ENCODE results near the gene NELL1.

The NELL1 gene

DNA sequence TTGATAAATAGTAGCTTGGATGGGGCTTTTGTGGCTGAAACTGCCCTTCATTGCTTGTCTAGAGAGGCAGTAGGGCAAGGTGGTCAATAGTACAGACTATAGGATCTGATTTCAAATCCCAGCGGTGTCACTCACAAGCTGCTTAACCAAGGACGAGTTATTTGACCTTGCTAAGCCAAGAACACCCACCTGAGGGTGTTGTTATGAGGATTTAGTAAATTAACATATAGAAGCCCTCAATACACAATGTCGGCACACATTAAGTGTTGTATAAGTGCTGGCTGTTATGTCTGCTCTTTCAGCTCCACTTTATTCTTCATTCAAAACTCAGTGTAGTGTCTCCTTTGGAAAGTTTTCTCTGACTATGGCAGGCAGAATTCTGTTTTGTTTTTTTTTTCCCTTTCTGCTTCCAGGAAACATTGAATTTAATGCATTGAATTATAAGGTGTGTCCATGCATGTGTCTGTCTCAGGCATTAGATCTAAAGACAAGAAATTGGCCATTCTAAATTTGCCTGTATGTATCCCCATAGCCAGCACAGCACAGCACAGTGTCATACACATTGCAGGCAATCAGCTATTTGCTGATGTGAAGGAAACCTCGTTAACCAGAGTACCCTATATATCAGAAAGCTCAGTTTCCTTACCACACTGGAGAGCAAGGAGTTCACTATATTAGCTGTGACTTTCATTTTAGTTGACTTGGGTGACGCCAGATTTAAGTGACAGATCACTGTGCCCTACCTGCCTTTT lies 212.1 kb downstream of the NELL1 start:
- DNase-seq: no peak

DNA sequence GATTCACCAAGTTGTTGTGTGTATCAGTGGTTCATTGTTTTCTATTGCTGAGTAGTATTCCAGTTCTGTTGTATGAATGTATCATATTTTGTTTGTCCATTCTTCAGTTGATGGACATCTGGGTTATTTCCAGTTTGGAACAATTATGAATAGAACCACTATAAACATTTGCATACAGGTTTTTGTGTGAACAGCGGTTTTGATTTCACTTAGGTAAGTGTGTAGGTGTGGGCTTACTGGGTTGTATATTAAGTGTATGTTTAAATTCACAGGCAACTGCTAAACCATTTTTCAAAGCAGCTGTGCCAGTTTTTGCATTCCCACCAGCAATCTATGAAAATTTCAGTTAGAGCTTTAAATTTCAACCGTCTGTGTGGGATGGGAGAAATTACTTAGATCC lies 217.8 kb downstream of the NELL1 start:
- no peak for DNase-seq

DNA sequence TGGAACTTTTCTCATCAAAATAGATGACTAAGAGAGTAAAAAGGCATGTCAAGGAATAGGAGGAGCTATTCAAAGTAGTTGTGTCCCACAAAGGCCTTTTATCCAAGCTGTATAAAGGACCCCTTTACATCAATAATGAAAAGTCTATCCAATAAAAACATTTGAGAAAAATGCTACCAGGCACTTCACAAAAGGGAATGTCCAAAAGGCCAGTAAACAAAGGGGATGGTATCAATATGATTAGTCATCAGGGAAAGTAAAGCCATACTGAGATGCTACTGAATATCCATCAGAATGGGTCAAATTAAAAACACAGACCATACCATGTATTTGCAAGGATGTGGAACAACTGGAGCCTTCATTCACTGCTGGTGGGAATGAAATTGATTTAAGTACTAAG lies 224.9 kb downstream of the NELL1 start:
- no peak for DNase-seq

DNA sequence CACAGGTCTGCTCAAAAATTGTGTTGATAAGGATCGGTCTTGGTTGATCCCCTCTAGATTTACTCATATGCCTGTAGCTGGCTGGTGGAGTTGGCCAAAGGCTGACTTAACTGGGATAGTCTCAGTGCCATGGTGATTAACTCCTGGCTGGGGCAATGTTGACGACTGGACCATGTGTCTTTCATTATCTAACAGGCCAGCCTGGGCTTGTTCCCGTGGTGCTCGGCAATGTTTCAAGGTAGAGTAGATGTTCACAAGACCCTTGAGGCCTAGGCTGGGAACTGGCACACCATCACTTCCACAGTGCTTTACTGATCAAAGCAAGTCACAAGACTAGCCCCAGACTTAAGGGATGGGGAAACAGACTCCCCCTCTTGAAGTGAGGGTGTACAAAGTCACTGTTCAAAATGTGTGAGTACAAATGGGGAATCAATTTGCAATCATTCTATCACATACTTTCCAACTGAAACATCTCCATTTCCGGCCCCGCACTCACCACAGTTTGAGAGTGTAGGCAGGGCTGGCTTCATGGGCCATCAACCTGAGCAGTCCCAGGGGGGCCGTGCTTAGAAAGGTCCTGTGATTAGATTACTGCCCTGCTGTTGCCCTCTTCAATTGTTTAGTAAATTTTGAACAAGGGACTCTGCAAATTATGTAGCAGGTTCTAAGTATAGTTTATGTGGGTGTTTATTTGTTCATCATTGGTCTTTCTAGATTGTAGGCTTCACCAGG lies 240.8 kb downstream of the NELL1 start:
- no peak for DNase-seq

DNA sequence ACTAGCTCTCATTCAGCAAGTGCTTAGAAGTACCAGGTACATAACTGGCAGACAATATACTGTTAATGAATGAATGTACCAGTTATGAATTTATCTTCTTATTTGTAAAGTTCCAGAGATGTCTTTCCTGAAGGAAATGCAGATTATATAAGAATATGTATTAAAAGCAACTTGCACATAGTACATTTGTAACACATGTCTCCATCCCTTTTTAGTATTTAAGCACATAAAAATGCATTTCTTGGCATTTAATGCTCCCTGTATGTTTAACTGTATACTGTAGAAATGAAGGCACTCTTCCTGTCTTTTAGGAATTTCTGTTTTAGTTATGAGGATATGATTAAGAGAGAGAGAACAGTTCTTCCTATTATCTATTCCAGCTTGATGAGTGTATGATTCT lies 241.3 kb downstream of the NELL1 start:
- DNase-seq: no peak

DNA sequence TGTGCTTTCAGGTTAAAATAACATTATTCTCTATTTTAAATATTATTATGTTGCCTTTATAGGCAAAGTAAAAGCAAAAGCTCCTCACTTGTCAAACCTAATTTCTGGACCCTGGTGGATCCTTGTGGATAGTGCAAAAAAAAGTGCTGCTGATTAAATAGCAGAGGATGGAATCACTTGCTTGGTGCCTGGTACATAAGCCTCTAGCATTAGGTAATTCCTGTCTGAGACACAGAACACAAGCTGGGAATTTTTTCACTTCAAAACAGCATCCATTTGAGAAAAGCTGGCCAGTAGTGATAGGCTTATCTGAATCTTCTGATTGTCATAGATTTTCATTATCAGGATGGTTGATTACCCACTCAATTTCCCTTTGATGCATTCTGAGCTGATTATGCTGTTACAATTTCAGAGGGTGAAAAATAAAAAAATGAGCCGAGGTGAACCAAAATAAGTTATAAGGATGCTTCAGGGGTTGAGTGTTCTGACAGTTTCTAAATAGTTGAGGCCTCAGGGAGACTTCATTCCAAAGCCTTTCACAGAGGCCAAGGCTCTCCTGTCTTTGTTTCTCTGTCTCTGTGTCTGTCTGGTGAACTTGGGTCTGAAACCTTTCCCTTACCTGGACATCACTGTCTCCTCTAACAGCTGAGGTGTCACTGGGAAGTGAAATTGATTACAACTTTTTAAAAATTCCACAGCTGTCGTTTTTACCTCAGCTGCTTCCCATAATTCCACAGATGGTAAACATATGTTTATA lies 242.9 kb downstream of the NELL1 start:
- DNase-seq: no peak

DNA sequence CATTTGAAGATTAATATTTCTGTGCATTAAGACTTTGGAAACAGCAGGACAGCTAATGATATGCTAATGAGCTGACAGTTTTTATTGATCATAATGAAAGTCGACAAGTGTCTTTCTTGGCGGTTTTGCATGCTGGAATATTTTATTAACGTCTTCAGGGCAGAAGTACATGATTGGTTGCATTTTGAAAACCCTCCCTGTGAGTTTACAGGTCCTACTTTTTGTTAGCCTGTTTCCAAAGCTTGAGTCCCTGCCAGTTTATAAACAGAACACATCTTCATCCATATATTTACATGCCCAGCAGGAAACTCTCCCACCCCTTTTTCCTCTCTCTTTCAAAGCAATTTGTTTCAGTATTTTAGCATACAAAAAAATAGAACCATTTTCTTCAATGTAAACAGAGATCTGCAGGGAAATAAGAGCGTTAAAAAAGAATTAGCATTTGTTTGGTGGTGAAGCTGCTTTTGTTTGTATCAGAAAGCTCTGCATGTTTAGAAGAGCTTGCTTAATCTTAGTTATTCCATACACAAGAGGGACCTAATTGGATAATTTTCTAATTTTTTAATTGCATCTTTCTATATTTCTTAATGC lies 243.6 kb downstream of the NELL1 start:
- no peak for DNase-seq

DNA sequence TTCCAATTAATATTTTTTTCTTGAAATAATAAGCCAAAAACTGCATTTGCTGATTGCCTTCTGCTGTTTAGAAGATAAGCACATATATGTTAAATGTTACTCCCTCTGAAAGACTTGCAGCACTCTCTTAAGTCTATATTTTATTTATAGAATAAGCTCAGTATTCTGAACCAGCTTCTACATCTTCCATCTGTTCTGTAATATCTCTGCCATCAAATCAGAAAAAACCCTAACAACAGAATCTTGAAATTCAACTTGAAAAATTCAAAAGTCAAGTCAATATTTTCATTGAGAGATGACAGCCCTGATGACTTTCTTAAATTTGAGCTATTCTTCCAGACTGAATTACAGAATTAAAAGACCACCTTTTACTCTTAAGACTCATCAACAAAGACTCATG lies 247.9 kb downstream of the NELL1 start:
- no peak for DNase-seq

DNA sequence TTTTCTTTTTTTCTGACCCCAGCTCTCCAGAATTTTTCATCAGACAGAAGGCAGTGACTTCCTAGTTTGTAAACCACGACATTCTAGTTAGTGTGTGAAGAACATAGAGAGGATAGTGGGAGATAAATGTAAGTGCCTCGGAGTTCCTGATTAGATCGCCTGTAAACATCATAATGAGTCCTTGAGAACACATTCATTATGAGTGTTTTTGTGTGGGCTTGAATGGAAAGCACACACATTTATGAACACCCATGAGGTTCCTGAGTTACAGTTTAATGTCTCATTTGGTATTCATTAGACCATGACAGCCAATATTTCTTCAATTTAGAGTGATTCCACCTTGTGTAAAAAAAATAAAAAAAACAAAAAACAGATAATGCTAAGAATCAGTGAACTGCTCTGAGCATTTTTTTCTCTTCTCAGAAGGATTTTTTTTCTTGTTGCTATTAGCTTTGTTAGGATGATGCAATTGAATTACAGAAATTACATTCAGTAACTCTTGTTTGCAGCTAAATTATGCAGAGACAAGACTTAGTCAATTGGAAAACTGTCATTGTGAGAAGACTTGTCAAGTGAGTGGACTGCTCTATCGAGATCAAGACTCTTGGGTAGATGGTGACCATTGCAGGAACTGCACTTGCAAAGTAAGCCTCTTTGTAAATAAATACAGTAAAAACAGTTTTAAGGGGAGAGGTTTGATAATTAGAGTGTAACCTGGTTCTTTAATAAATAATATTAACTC lies 257.6 kb downstream of the NELL1 start:
- DNase-seq: no peak

DNA sequence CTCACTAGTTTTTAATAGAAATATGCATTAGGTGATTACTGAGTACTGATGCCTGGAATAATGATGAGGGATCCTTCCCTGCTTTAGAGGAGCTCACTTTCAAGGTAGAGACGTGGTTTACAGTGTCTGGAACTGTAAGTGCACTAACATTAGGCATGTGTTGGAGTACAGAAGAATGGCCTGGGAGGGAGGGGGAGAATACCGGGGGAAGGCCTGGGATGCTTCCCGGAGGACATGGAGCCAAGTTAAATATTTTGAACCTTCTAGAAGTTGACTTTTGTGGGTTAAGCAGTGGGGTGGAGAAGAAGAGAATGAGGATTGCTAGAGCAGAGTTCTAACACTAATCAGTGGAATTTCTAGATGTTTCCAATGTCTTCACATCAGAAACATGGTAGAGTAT lies 261.6 kb downstream of the NELL1 start:
- no peak for DNase-seq

DNA sequence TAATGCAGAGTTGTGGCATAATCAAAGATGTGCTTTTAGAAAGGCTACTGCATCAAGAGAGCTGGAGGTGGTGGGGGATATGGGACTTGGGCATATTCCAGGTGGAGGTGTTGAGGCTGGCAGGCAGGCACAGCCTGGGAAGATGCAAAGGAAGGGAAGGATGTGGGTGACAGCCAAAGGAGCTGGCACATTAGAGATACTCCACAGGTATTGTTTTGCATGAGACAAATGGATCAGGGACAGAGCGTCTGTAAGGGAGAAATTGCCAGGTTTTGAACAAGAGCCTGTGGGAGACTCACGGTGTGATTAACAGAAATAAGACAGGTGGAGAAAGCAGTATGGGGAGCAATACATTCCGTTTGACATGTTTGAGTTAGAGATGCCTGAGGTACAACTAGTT lies 263.7 kb downstream of the NELL1 start:
- DNase-seq: no peak

DNA sequence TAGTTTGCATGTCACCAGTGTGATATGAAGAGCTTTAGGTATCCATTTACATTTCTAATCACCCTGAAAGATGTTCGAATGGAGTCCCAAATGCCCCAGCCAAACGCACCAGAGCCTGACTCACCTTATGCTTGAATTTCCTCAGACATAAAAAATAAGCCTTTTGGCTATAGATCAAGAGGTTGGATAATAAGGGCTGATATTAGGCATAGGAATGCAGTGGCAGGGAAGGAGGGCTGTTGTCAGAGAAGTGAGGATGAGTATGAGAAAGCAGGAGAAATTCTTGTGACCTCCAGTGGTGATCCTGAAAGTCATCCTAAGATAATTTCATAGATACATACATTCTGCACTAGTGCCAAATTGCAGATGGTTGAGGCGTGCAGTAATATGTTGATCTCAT lies 264.6 kb downstream of the NELL1 start:
- no peak for DNase-seq

DNA sequence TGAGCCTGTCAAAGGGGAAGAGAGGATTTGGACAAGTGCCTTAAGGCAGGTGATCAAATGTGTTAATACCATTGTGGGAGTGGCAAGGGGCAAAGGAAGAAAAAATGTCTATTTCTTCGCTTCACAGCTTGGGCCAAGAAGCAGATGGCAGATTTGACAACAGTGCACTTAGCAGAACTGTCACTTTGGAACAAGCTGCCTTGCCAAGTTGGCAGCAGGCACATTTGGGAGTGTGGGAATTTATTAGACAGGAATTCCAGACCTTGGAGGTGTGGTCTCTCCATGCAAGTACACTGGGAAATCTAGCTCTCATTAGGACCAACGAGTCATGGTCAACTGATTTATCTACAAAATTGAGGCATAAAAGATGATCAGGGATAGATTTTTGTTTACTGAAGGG lies 265.1 kb downstream of the NELL1 start:
- no peak for DNase-seq

DNA sequence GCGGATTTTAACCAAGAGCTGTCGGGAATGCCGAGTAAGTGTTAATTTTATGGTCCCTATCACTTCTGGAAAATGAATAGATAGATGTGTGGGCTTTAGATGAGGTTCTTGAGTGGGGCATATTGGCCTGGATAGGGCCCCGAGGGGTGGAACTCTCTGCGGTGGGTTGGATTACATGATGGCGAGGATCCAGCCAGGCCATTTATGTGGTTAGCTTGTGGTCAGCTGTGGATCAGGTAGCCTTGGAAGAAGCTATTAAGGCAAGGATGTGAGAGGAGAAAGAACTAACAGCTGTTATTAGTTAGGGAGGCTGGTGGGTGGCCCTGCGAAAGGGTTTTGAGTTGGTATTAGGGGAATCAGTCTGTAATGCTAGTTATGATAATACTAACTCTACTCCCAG lies 268.4 kb downstream of the NELL1 start:
- DNase-seq: no peak

DNA sequence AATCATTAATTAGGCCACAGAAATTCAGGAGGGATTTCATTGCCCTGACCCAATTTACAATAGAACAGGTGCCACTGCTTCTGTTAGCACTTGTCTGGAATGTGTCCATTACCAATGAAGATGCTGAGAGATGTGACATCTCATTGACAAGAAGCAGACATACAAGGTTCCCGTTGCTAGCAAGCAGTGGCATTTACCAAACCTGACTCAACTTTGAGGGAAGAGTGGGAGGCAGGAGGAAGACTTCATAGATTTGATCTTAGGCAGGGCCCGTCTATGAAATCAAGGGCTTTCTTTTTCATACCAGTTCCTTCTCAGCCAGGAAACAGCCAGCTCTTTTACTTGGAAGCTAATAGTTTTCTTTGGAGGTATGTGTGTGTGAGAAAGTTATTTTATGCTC lies 280.2 kb downstream of the NELL1 start:
- no peak for DNase-seq

DNA sequence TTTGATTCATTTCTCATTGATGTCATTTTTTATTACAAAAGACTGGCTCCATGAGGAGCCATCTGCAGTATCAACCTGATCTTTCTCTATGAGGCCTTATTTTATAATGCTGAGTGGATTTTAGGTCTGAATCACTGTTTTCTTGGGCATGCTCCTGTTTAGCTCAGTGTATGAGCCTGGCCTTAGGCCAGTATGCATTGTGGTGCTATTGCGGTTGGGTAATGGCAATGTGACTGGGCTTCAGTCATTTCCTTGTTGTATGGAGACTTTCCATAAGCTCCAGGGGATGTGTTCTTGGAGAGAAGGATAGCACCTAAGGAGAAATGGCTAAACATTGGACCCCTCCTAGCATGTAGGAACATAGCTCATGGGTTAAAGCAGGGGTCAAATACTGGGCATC lies 293.2 kb downstream of the NELL1 start:
- DNase-seq: no peak

DNA sequence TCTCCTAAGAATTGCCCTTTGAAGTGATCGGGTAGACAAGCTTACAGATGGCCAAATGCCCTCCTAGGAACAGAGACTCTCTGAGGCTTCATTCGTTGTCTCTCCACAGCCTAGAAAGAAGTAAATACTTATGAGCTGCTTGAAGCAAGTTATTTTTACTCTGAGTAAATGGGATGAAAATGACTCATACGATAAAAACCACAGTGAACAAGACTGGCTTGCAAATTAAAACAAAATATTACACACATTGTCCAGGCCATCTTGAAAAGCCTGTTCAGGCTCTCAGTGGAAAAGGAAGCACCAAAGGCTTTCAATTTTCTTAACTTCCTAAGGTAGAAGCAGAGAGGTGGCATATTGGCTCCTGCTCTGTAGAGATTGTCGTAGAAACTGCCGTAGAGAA lies 294.2 kb downstream of the NELL1 start:
- no peak for DNase-seq

DNA sequence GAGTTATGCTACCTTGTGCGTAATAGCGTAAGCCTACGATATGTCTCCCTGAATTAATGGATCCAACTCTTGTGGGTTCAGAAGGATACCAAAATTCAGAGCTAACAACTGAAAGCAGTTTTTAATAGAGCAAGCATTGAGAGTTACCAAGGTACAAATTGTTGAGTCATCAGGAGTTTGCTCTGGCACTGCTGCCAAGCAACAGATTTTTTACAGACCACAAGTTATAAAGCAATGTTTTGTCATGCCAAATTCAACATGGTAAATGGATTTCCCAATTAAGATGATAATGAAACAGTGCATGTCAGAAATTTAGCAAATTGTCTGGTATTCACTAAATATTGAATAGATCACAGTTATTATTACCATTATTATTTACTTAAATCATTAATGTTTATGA lies 295.6 kb downstream of the NELL1 start:
- no peak for DNase-seq

DNA sequence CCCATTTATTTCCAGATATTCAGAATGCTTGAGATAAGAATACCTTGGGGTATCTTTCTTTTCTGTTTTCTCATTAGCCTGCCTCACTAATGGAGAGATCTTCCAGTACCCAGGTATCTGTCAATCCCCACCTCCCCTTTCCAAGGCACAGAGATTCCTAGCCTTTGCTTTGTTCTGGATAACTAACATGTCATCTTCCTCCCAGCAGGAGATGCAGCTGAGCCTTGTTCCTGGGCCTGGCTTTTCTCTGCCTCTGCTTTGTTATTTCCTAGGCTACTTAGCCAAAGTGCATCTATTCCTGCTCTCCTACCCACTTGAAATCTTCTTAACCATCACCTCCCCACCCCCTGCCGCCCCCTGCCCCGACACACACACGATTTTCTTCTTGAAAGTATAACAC lies 297.1 kb downstream of the NELL1 start:
- DNase-seq: no peak

DNA sequence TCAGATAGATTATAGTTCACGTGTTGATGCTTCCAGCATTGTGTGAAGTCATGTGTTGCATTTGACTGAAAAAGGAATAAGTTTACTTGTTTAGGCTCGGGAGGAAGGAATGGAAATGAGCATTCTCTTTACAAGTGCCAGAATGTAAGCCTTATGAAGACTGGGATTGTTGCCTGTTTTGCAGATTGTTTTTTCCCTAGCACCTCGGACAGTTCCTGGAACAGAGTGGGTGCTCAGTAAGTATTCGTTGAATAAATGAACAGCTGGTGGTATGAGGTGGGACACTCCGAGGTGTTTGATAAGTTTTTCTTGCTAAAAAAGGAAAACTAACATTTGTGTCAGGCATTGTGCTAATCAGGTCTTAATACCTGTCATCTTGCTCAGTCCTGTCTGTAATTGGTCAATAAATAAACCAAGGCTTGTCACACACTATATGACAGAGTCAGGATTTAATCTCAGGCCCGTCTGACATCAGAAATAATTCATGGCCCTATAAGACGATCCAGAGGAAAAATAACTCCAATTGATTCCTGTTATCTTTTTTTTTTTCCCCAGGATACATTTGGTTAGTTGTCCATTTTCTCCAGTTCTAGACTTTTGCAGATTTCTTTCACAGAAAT lies 304.7 kb downstream of the NELL1 start:
- no peak for DNase-seq

DNA sequence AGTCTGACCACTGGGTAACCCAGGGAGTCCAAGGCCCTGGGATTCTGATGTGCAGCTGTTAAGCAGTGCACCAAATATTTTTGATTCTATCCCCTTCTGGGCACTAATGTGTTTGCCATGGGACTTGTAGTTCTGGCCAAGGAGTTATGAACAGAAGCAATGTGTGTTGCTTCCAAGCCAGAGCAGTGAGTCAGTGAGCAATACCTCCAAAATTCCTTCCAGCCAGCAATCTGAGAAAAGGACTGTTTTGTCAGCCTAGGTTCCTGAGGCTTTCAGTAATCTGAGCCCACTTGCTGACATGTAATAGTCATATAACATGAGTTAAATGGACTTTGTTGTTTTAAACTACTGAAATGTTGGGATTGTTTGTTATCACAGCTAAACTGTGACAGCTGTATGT lies 311.4 kb downstream of the NELL1 start:
- no peak for DNase-seq

DNA sequence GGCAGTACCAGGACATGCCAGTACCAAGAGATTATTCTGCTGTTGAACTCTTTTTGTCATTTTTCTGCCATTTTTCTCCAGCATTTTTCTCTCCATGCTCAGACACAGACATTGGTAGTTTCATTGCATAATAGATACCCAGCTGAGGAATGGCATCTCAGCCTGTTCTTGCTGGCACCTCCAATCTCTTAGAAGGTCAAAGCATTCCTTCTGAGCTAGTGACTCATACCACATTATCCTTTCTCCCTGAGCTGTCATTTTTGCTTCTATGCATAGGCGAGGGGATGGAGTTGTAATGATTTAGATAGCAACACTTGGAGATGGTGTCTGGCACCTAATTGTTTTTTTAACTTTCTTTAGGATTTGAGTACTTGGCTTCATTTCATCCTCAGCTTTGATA lies 321.1 kb downstream of the NELL1 start:
- no peak for DNase-seq

DNA sequence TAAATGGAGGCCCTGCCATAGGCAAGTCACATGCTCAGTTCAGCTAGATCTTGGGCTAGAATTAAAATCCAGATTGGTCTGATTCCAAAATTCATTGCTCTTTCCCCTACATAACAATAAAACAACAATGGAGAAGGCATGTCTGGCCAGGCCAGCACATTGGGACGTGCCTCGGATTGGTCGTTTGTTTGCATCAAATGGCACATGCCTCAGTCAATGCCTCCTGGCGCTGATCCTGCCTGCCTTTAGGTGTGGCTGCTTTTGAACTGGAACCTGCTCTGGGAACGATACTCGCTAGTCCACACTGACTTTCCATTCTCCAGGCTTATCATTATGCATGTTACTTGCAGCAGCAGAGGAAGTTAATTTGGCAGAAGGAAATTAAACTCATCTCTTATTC lies 322.1 kb downstream of the NELL1 start:
- no peak for DNase-seq

Measured in activated naive CD4-positive, alpha-beta T cell treated with anti-CD3 and anti-CD28 coated beads, Interleukin-2, amount 50 U/mL, for 16 hours (primary cell).